Keratinocyte (primary cell): ENCODE results near the gene IDH1.

Experiments
- CTCF ChIP-seq, 3 experiments: IDR thresholded peaks in 1 of 3; conservative IDR thresholded peaks in 1 of 3; optimal IDR thresholded peaks in 1 of 3; 2 replicates in 2 of 3; 3 replicates in 1 of 3; pipeline versions ENCODE3 to v1.5.1; 2011; ENCODE audit warnings: low read length in 3 of 3, mild to moderate bottlenecking in 3 of 3, moderate library complexity in 2 of 3, control low read depth in 1 of 3, inconsistent platforms in 1 of 3; ENCODE audit not compliant: insufficient read depth in 2 of 3; ENCODE audit errors: extremely low read depth in 1 of 3
- EZH2 ChIP-seq: IDR thresholded peaks from one replicate; pipeline ENCODE4 v1.6.1; 2012; ENCODE audit warnings: inconsistent platforms, mild to moderate bottlenecking, low read length, moderate library complexity

DNA sequence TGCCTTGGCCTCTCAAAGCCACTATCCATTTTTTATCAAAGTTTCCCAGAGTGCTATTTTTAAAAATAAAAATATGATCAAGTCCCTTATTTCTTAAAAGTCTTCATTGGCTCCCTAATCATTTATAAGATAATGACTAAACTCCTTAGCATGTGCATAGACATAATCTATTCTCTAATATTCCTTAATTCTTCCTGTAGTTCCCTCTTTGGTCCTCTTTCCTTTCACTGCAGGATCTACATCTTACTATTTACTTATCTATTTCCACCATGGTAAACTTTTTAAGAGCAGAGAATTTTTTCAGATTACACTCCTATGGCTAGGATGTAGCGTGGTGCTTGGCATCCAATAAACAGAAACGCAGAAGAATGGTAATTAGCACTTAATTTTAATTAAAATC lies 19.0 kb downstream of the IDH1 start:
- TF ChIP-seq CTCF (optimal IDR thresholded peaks at IDR 0.05 in 1 of 3, IDR thresholded peaks at IDR 0.05 in 1 of 3, conservative IDR thresholded peaks at IDR 0.05 in 1 of 3; ENCODE audit: extremely low read depth in 1 of 3, insufficient read depth in 2 of 3, low read length in 3 of 3) (no peak), EZH2 (no peak)
